Activated T-cell treated with anti-CD3 and anti-CD28 coated beads, Interleukin-2, amount 50 U/mL, for 72 hours (primary cell): ENCODE data around the gene GRIA1. TPM values are rescaled to one million over a fixed set of nuclear protein-coding genes. Genes with fewer than 3 reads are reported as not detected.

Experiments
- ATAC-seq, 2 donors: fragments of 150-1000 bp; cut with Tn5 transposase; replicated peaks in 1 of 2; 2 replicates each; pipeline ENCODE4 v1.10.0; 2021; ENCODE audit warnings: moderate library complexity in 2 of 2, mild to moderate bottlenecking in 1 of 2
- DNase-seq, 2 donors: peaks; one replicate each; pipeline ENCODE4 v3.0.0; 2021 to 2022; ENCODE audit warnings: mixed read lengths in 1 of 2
- H3K27ac Mint-ChIP-seq: one replicate; pipeline ENCODE4 v1.8.0; 2022; ENCODE audit warnings: mild to moderate bottlenecking, moderate library complexity, mixed read lengths
- H3K27me3 Mint-ChIP-seq: one replicate; pipeline ENCODE4 v1.8.0; 2022; ENCODE audit warnings: low read depth, mixed read lengths
- H3K36me3 Mint-ChIP-seq, 2 donors: one replicate each; pipeline ENCODE4 v1.8.0; 2022; ENCODE audit warnings: mixed read lengths in 2 of 2, mild to moderate bottlenecking in 1 of 2; ENCODE audit not compliant: insufficient read depth in 2 of 2
- H3K4me1 Mint-ChIP-seq: one replicate; pipeline ENCODE4 v1.8.0; 2022; ENCODE audit warnings: low read depth, mixed read lengths
- H3K4me3 Mint-ChIP-seq, 2 donors: one replicate each; pipeline ENCODE4 v1.8.0; 2022; ENCODE audit warnings: mild to moderate bottlenecking in 2 of 2, mixed read lengths in 2 of 2, moderate library complexity in 2 of 2
- H3K9me3 Mint-ChIP-seq, 2 donors: one replicate each; pipeline ENCODE4 v1.8.0; 2022; ENCODE audit warnings: mixed read lengths in 2 of 2
- total RNA-seq, 2 donors: library from RNA; stranded (reverse); gene quantifications; one replicate each; pipeline ENCODE4 v1.2.3, GENCODE V29; 2022

GRIA1 gene
- total RNA-seq, 2 donors from 2014 or later: not detected

GRCh38 chr5:153513156-153513555 lies 22.7 kb downstream of the GRIA1 start:
- DNase-seq (no peak), ATAC-seq (no peak)
- Mint-ChIP-seq H3K4me3 (no peak overlapping the region), H3K27ac (no peak overlapping the region), H3K4me1 (no peaks in the 10 kb centered on the region), H3K27me3 (no peaks in the 10 kb centered on the region), H3K36me3 (no peaks in the 10 kb centered on the region), H3K9me3 (peaks cover 3 to 8% of the 10 kb centered on the region in 2 donors)

GRCh38 chr5:153515301-153515700 lies 24.8 kb downstream of the GRIA1 start:
- Mint-ChIP-seq H3K27ac (no peak overlapping the region), H3K27me3 (no peaks in the 10 kb centered on the region), H3K4me3 (no peak overlapping the region), H3K36me3 (no peaks in the 10 kb centered on the region), H3K4me1 (no peaks in the 10 kb centered on the region), H3K9me3 (peaks cover 3 to 7% of the 10 kb centered on the region in 2 donors)
- DNase-seq (no peak), ATAC-seq (no peak)

GRCh38 chr5:153516504-153517240 lies 26.2 kb downstream of the GRIA1 start:
- H3K27me3 Mint-ChIP-seq: no peaks in the 10 kb centered on the region
- H3K4me1 Mint-ChIP-seq: no peaks in the 10 kb centered on the region
- no peak for ATAC-seq
- no peaks in the 10 kb centered on the region for H3K36me3 Mint-ChIP-seq
- no peak overlapping the region for H3K4me3 Mint-ChIP-seq
- H3K27ac Mint-ChIP-seq: no peak overlapping the region
- DNase-seq: no peak
- H3K9me3 Mint-ChIP-seq: peaks cover 3 to 7% of the 10 kb centered on the region in 2 donors

GRCh38 chr5:153517241-153517611 lies 26.8 kb downstream of the GRIA1 start:
- DNase-seq: no peak
- H3K27me3 Mint-ChIP-seq: no peaks in the 10 kb centered on the region
- H3K9me3 Mint-ChIP-seq: peaks cover 3 to 7% of the 10 kb centered on the region in 2 donors
- H3K27ac Mint-ChIP-seq: no peak overlapping the region
- no peak overlapping the region for H3K4me3 Mint-ChIP-seq
- no peak for ATAC-seq
- no peaks in the 10 kb centered on the region for H3K36me3 Mint-ChIP-seq
- H3K4me1 Mint-ChIP-seq: no peaks in the 10 kb centered on the region

GRCh38 chr5:153520137-153520536 lies 29.7 kb downstream of the GRIA1 start:
- DNase-seq: no peak
- H3K36me3 Mint-ChIP-seq: no peaks in the 10 kb centered on the region
- no peaks in the 10 kb centered on the region for H3K27me3 Mint-ChIP-seq
- ATAC-seq: no peak
- H3K27ac Mint-ChIP-seq: no peak overlapping the region
- no peak overlapping the region for H3K4me3 Mint-ChIP-seq
- no peaks in the 10 kb centered on the region for H3K4me1 Mint-ChIP-seq
- no peaks in the 10 kb centered on the region for H3K9me3 Mint-ChIP-seq

DNA sequence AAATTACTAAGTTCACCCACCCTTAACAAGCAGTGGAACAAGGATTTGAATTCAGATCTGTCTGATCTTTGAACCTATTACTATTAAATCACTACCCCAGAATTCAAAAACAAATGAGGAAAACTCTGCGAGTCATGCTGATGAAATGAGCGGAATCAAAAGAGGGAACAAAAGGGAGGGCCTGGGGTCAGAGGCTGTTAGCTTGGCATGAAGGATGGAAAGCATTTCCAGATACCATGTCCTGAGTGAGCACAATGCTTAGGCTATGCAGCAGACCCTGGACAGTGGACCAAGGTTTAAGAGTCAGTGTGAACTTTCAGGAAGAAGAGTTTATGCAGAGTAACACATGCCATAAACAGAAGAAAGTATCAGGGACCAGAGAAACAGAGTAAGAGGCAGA lies 30.5 kb downstream of the GRIA1 start:
- Mint-ChIP-seq H3K4me1 (no peaks in the 10 kb centered on the region), H3K27ac (no peak overlapping the region), H3K36me3 (no peaks in the 10 kb centered on the region), H3K9me3 (no peaks in the 10 kb centered on the region), H3K4me3 (no peak overlapping the region), H3K27me3 (no peaks in the 10 kb centered on the region)
- DNase-seq (no peak), ATAC-seq (no peak)

GRCh38 chr5:153523211-153523610 lies 32.7 kb downstream of the GRIA1 start:
- H3K36me3 Mint-ChIP-seq: no peaks in the 10 kb centered on the region
- ATAC-seq: no peak
- no peaks in the 10 kb centered on the region for H3K4me1 Mint-ChIP-seq
- H3K27me3 Mint-ChIP-seq: no peaks in the 10 kb centered on the region
- DNase-seq: no peak
- no peaks in the 10 kb centered on the region for H3K9me3 Mint-ChIP-seq
- H3K27ac Mint-ChIP-seq: no peak overlapping the region
- no peak overlapping the region for H3K4me3 Mint-ChIP-seq

- no peaks in the 10 kb centered on the region for H3K36me3 Mint-ChIP-seq
- no peak overlapping the region for H3K4me3 Mint-ChIP-seq
- H3K9me3 Mint-ChIP-seq: no peaks in the 10 kb centered on the region
- no peaks in the 10 kb centered on the region for H3K27me3 Mint-ChIP-seq
- no peaks in the 10 kb centered on the region for H3K4me1 Mint-ChIP-seq
- no peak for DNase-seq
- H3K27ac Mint-ChIP-seq: no peak overlapping the region
- ATAC-seq: no peak
These were observed 33.4 kb downstream of the GRIA1 start for GRCh38 chr5:153523831-153524230.

DNA sequence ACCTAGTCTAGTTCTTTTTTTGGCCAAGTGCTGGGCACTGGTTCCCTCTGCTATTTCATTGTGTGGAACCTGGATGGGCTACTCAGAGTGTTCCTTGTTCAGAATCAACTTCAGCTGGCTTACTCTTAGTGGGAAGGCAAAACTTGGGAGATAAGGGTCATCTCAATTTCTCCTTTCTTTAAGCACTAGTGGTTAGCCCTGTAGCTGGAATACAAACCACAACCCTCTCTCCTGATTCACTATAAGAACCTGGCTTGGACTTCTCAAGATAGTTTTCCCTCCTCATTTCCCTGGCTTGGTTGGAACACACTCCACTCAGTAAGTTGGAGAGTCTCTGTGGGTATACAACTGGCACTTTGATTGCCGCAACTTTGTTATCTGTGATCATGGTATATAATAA lies 35.1 kb downstream of the GRIA1 start:
- Mint-ChIP-seq H3K4me1 (no peaks in the 10 kb centered on the region), H3K27me3 (no peaks in the 10 kb centered on the region), H3K9me3 (no peaks in the 10 kb centered on the region), H3K27ac (no peak overlapping the region), H3K36me3 (no peaks in the 10 kb centered on the region), H3K4me3 (no peak overlapping the region)
- DNase-seq: no peak
- ATAC-seq: no peak

DNA sequence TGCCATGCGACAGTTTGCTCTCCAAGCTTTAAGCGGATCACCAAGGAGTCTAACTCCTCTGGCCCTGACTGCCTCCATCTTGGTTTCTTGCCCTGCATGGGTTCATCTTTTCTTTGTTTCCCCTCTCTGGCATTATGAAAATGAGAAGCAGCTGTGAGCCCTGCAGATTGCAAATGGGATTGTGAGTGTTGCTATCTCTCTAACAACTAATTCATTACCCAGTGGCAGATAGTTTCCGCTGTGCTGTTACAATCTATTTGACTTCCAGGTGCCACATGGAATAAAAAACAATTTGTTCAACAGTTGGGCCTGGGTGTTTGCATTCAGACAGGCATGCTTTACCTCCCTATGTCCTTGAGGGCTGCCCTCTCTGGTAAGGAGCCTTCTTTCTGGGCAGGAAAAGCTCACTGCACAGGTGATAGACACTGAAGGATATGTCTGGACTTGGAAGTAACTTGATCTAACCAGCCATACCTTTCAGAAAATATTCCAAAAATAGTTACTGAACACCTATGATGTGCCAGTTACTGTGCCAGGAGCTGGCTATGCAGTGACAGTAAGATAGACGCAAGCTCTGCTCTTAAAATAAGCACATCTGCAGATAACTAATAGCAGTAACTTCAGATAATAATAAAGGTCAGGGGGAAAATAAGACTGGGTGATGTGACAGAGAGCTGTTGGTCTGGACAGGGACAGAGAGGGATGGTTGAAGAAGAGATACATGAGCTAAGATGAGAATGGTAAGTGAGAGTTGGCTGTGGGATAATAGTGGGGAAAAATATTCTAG lies 40.1 kb downstream of the GRIA1 start:
- Mint-ChIP-seq H3K36me3 (no peaks in the 10 kb centered on the region), H3K4me1 (no peaks in the 10 kb centered on the region), H3K27ac (no peak overlapping the region), H3K9me3 (no peaks in the 10 kb centered on the region), H3K27me3 (no peaks in the 10 kb centered on the region), H3K4me3 (no peak overlapping the region)
- ATAC-seq (no peak), DNase-seq (no peak)

DNA sequence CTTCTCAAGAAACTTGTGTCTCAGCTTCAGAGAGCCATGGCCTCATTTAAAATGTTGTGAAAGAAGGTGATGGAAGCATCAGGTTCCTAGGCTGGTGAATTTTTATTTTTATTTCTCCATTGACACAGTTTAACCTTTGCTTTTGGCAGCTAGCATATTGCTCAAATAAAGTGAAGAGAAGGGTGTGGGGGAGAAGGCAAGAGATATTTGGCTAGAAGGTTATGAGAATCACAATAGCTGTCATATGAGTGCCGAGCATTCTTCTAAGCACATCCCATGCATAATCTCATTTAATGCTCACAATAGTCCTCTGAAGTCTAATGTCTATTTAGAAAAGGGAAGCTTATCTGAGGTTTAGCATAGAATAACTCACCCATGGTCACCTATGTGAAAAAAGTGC lies 43.1 kb downstream of the GRIA1 start:
- H3K36me3 Mint-ChIP-seq: no peaks in the 10 kb centered on the region
- DNase-seq (no peak), ATAC-seq (no peak)
- no peak overlapping the region for H3K4me3 Mint-ChIP-seq
- no peaks in the 10 kb centered on the region for H3K4me1 Mint-ChIP-seq
- no peaks in the 10 kb centered on the region for H3K9me3 Mint-ChIP-seq
- H3K27me3 Mint-ChIP-seq: no peaks in the 10 kb centered on the region
- H3K27ac Mint-ChIP-seq: no peak overlapping the region

DNA sequence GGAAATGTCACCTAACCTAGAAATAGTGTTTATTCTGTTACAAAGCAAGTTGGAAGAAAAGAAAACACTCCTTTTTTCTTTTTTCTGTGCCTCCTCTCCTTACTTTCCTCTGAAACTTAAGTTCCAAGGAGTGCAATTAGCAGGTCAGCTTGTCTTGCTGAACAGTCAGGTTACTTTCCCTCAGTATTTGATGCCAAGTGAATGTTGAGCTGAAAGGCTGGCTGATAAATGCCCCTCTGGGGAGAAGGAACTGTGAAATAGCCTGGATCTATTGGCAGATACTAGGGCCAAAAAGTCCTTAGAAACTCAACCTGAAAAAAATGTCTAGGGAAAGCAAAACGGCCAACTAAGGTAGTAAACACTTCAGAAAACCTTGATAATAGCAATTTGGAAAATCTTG lies 43.6 kb downstream of the GRIA1 start:
- DNase-seq: no peak
- Mint-ChIP-seq H3K9me3 (no peaks in the 10 kb centered on the region), H3K36me3 (no peaks in the 10 kb centered on the region), H3K4me3 (no peak overlapping the region), H3K27me3 (no peaks in the 10 kb centered on the region), H3K27ac (no peak overlapping the region), H3K4me1 (no peaks in the 10 kb centered on the region)
- no peak for ATAC-seq

DNA sequence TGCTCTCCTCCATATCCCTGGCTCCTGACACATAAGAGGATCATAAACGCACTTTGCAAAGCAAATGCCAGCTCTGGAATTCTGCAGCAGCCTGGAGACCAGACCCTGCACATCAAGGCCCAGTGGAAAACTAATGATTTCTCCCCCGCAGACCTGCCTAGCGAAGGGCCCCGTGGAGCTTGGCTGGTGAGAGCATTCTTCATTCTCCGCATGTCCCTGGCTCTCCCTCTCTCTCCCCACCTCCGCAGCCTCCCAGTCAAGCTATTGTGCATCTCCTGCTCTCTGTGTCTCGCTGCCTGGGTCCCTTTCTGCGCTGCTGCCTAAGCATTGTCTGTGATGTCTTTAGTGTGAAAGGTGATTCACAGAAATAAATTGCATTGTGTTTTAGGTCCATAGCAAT lies 46.7 kb downstream of the GRIA1 start:
- no peaks in the 10 kb centered on the region for H3K27me3 Mint-ChIP-seq
- no peak for ATAC-seq
- no peak overlapping the region for H3K27ac Mint-ChIP-seq
- no peaks in the 10 kb centered on the region for H3K4me1 Mint-ChIP-seq
- DNase-seq: no peak
- H3K9me3 Mint-ChIP-seq: no peaks in the 10 kb centered on the region
- H3K36me3 Mint-ChIP-seq: no peaks in the 10 kb centered on the region
- no peak overlapping the region for H3K4me3 Mint-ChIP-seq

GRCh38 chr5:153539983-153540382 lies 49.5 kb downstream of the GRIA1 start:
- no peak for DNase-seq
- Mint-ChIP-seq H3K4me1 (no peaks in the 10 kb centered on the region), H3K27ac (no peak overlapping the region), H3K4me3 (no peak overlapping the region), H3K9me3 (peaks cover 3 to 5% of the 10 kb centered on the region in 2 donors), H3K27me3 (no peaks in the 10 kb centered on the region), H3K36me3 (no peaks in the 10 kb centered on the region)
- ATAC-seq: no peak
